Ammon's horn (tissue), 1 donor: ENCODE measurements around the gene ARL14EP.

Experiments used
- DNase-seq: peaks from one replicate; pipeline ENCODE4 v3.0.0-alpha.2; 2016; ENCODE audit warnings: low spot score

ARL14EP gene

GRCh38 chr11:30322826-30323710 lies at the start of gene ARL14EP:
TSS of gene ARL14EP (plus strand) at chr11:30323104. CDS start at chr11:30330949, 7,845 bp downstream.
- peak; percentile 98 for DNase-seq

- DNase-seq, result no peak
These were observed 45.7 kb upstream of the ARL14EP start for GRCh38 chr11:30277176-30277575.

GRCh38 chr11:30279796-30280195 lies 43.1 kb upstream of the ARL14EP start:
- no peak for DNase-seq

- DNase-seq, result no peak
These were observed 41.2 kb upstream of the ARL14EP start for GRCh38 chr11:30281476-30282288.

GRCh38 chr11:30282289-30282631 lies 40.6 kb upstream of the ARL14EP start:
- no peak for DNase-seq

GRCh38 chr11:30284836-30285235 lies 38.1 kb upstream of the ARL14EP start:
- no peak for DNase-seq

GRCh38 chr11:30285416-30286121 lies 37.3 kb upstream of the ARL14EP start:
- no peak for DNase-seq

GRCh38 chr11:30291331-30291730 lies 31.6 kb upstream of the ARL14EP start:
- no peak for DNase-seq

- no peak for DNase-seq
These were observed 30.4 kb upstream of the ARL14EP start for GRCh38 chr11:30292545-30292944.

- no peak for DNase-seq
These were observed 27.6 kb upstream of the ARL14EP start for GRCh38 chr11:30295178-30295885.

- no peak for DNase-seq
These were observed 18.3 kb upstream of the ARL14EP start for GRCh38 chr11:30304620-30305019.

- no peak for DNase-seq
These were observed 12.3 kb upstream of the ARL14EP start for GRCh38 chr11:30310623-30311022.

GRCh38 chr11:30311189-30311588 lies 11.7 kb upstream of the ARL14EP start:
- DNase-seq, result no peak

- DNase-seq, result no peak
These were observed 10.7 kb upstream of the ARL14EP start for GRCh38 chr11:30312243-30312642.

GRCh38 chr11:30313580-30313979 lies 9.3 kb upstream of the ARL14EP start:
- no peak for DNase-seq

GRCh38 chr11:30314625-30315024 lies 8.3 kb upstream of the ARL14EP start:
- DNase-seq, result no peak

GRCh38 chr11:30316237-30316636 lies 6.7 kb upstream of the ARL14EP start:
- no peak for DNase-seq

GRCh38 chr11:30317030-30317429 lies 5.9 kb upstream of the ARL14EP start:
- DNase-seq, result no peak

GRCh38 chr11:30321321-30321720 lies 1.6 kb upstream of the ARL14EP start:
- no peak for DNase-seq

- DNase-seq, result peak; percentile 23
These were observed 713 bp upstream of the ARL14EP start for GRCh38 chr11:30322191-30322590.

GRCh38 chr11:30326114-30326778 lies 3.3 kb downstream of the ARL14EP start:
- DNase-seq, result peak; percentile 21
